Activated CD4-positive, CD25-positive, alpha-beta regulatory T cell treated with anti-CD3 and anti-CD28 coated beads, Interleukin-2, amount 50 U/mL, for 72 hours (primary cell): ENCODE results near the gene LDLRAD3.

Source experiments
- DNase-seq: peaks from one replicate; pipeline ENCODE4 v3.0.0; 2021

Gene LDLRAD3

GRCh38 chr11:36109850-36110606 is 166.2 kb downstream of the LDLRAD3 start:
- no peak for DNase-seq

- no peak for DNase-seq
Measured at GRCh38 chr11:36110668-36111410, 167.0 kb downstream of the LDLRAD3 start.

- no peak for DNase-seq
Measured at GRCh38 chr11:36114095-36114494, 170.2 kb downstream of the LDLRAD3 start.

- DNase-seq, result no peak
Measured at GRCh38 chr11:36115378-36115801, 171.5 kb downstream of the LDLRAD3 start.

- no peak for DNase-seq
Measured at GRCh38 chr11:36116161-36116560, 172.3 kb downstream of the LDLRAD3 start.

- no peak for DNase-seq
Measured at GRCh38 chr11:36118084-36118483, 174.2 kb downstream of the LDLRAD3 start.

GRCh38 chr11:36119300-36119699 is 175.4 kb downstream of the LDLRAD3 start:
- no peak for DNase-seq

GRCh38 chr11:36121054-36121453 is 177.2 kb downstream of the LDLRAD3 start:
- DNase-seq, result no peak

GRCh38 chr11:36122671-36123070 is 178.8 kb downstream of the LDLRAD3 start:
- DNase-seq, result no peak

GRCh38 chr11:36123336-36124101 is 179.7 kb downstream of the LDLRAD3 start:
- DNase-seq, result no peak

GRCh38 chr11:36126678-36127077 is 182.8 kb downstream of the LDLRAD3 start:
- no peak for DNase-seq

- DNase-seq, result no peak
Measured at GRCh38 chr11:36127550-36127949, 183.7 kb downstream of the LDLRAD3 start.

GRCh38 chr11:36129955-36130354 is 186.1 kb downstream of the LDLRAD3 start:
- no peak for DNase-seq

GRCh38 chr11:36130401-36130800 is 186.5 kb downstream of the LDLRAD3 start:
- DNase-seq, result no peak

GRCh38 chr11:36131721-36132397 is 188.0 kb downstream of the LDLRAD3 start:
- no peak for DNase-seq

GRCh38 chr11:36132940-36133339 is 189.1 kb downstream of the LDLRAD3 start:
- DNase-seq, result no peak

GRCh38 chr11:36135076-36135475 is 191.2 kb downstream of the LDLRAD3 start:
- no peak for DNase-seq

GRCh38 chr11:36139767-36140166 is 195.9 kb downstream of the LDLRAD3 start:
- DNase-seq, result no peak

GRCh38 chr11:36141196-36141953 is 197.5 kb downstream of the LDLRAD3 start:
- DNase-seq, result no peak

GRCh38 chr11:36141956-36142355 is 198.1 kb downstream of the LDLRAD3 start:
- DNase-seq, result no peak

GRCh38 chr11:36142439-36142838 is 198.6 kb downstream of the LDLRAD3 start:
- DNase-seq, result no peak

- no peak for DNase-seq
Measured at GRCh38 chr11:36142879-36143278, 199.0 kb downstream of the LDLRAD3 start.
